Osteoblast (primary cell): ENCODE measurements around the gene TMEM272. TPM values are rescaled to one million over a fixed set of nuclear protein-coding genes. Genes with fewer than 3 reads are reported as not detected.

Experiments
- DNase-seq: peaks from one replicate; pipeline ENCODE4 v3.0.0; 2011; ENCODE audit warnings: low spot score, mixed read lengths; ENCODE audit not compliant: insufficient read length; ENCODE audit errors: missing footprints
- H2AFZ ChIP-seq: 2 replicates; pipeline ENCODE4 v1.6.0; 2011; ENCODE audit warnings: mild to moderate bottlenecking, low read length
- H3K27ac ChIP-seq: 2 replicates; pipeline ENCODE4 v1.5.1; 2011; ENCODE audit warnings: mild to moderate bottlenecking, low read depth, low read length, moderate library complexity
- H3K27me3 ChIP-seq: 2 replicates; pipeline ENCODE4 v1.6.0; 2012; ENCODE audit warnings: mild to moderate bottlenecking, control low read depth, inconsistent platforms, low read length, moderate library complexity; ENCODE audit not compliant: insufficient read depth
- H3K36me3 ChIP-seq: 2 replicates; pipeline ENCODE4 v1.5.1; 2011; ENCODE audit warnings: mild to moderate bottlenecking, low read length, control low read depth, moderate library complexity; ENCODE audit not compliant: insufficient read depth
- H3K4me1 ChIP-seq: 2 replicates; pipeline ENCODE4 v1.5.1; 2011; ENCODE audit warnings: mild to moderate bottlenecking, low read length, control low read depth, moderate library complexity; ENCODE audit not compliant: insufficient read depth
- H3K4me2 ChIP-seq: 2 replicates; pipeline ENCODE4 v1.6.0; 2011; ENCODE audit warnings: mild to moderate bottlenecking, low read length; ENCODE audit not compliant: insufficient read depth
- H3K4me3 ChIP-seq: fragments of 200-600 bp; sonication (generic); 3 replicates; pipeline ENCODE4 v1.5.1; 2012; ENCODE audit warnings: mild to moderate bottlenecking, low read length, inconsistent platforms; ENCODE audit not compliant: insufficient read depth
- H3K79me2 ChIP-seq: 2 replicates; pipeline ENCODE4 v1.6.0; 2012; ENCODE audit warnings: mild to moderate bottlenecking, low read length, control low read depth, inconsistent platforms; ENCODE audit not compliant: insufficient read depth
- H3K9me3 ChIP-seq: 2 replicates; pipeline ENCODE4 v1.5.1; 2011; ENCODE audit warnings: low read depth, low read length, control low read depth
- H4K20me1 ChIP-seq: 2 replicates; pipeline ENCODE4 v1.6.0; 2012; ENCODE audit warnings: mild to moderate bottlenecking, low read length, control low read depth; ENCODE audit not compliant: insufficient read depth
- CTCF ChIP-seq: IDR thresholded peaks from 2 replicates; pipeline ENCODE4 v1.5.1; 2011; ENCODE audit warnings: mild to moderate bottlenecking, low read depth, low read length, moderate library complexity; ENCODE audit errors: extremely low read depth
- total RNA-seq: library from RNA; depleted of rRNA; stranded (reverse); fragments of >200 nt; gene quantifications from 2 replicates; pipeline ENCODE4 v1.2.3, GENCODE V29; 2012

The TMEM272 gene
- total RNA-seq, 1 donor = not detected

- Histone ChIP-seq H3K79me2 (no peaks in the 10 kb centered on the region), H3K4me3 (no peak overlapping the region), H3K36me3 (no peaks in the 10 kb centered on the region), H3K27ac (no peak overlapping the region), H3K27me3 (peaks cover 3% of the 10 kb centered on the region), H3K4me1 (peaks cover 18% of the 10 kb centered on the region), H3K9me3 (no peaks in the 10 kb centered on the region), H3K4me2 (no peak overlapping the region), H2AFZ (no peak overlapping the region), H4K20me1 (no peaks in the 10 kb centered on the region)
- TF ChIP-seq CTCF = peak; percentile 44
- peak; percentile 68 for DNase-seq
These were observed 47.1 kb downstream of the TMEM272 start for GRCh38 chr13:51797664-51798488.

GRCh38 chr13:51796546-51796945 is 48.4 kb downstream of the TMEM272 start:
- Histone ChIP-seq H3K4me1 (peaks cover 6% of the 10 kb centered on the region), H3K27me3 (peaks cover 3% of the 10 kb centered on the region), H3K9me3 (no peaks in the 10 kb centered on the region), H4K20me1 (no peaks in the 10 kb centered on the region), H3K27ac (no peak overlapping the region), H3K4me3 (no peak overlapping the region), H3K36me3 (no peaks in the 10 kb centered on the region), H3K4me2 (no peak overlapping the region), H3K79me2 (no peaks in the 10 kb centered on the region), H2AFZ (no peak overlapping the region)
- DNase-seq = no peak
- no peak for TF ChIP-seq CTCF

- H3K9me3 ChIP-seq = no peaks in the 10 kb centered on the region
- no peaks in the 10 kb centered on the region for H3K79me2 ChIP-seq
- peaks cover 1% of the 10 kb centered on the region for H3K27me3 ChIP-seq
- H3K36me3 ChIP-seq = no peaks in the 10 kb centered on the region
- DNase-seq = no peak
- no peak overlapping the region for H3K4me2 ChIP-seq
- no peak overlapping the region for H3K27ac ChIP-seq
- H3K4me1 ChIP-seq = peaks cover 6% of the 10 kb centered on the region
- no peak overlapping the region for H3K4me3 ChIP-seq
- no peak for TF ChIP-seq CTCF
- no peak overlapping the region for H2AFZ ChIP-seq
- H4K20me1 ChIP-seq = no peaks in the 10 kb centered on the region
These were observed 49.6 kb downstream of the TMEM272 start for GRCh38 chr13:51795419-51795818.

GRCh38 chr13:51794964-51795363 is 50.0 kb downstream of the TMEM272 start:
- Histone ChIP-seq H2AFZ (no peak overlapping the region), H3K27me3 (no peaks in the 10 kb centered on the region), H3K27ac (no peak overlapping the region), H3K4me1 (peaks cover 6% of the 10 kb centered on the region), H3K4me3 (no peak overlapping the region), H3K36me3 (no peaks in the 10 kb centered on the region), H3K4me2 (no peak overlapping the region), H4K20me1 (no peaks in the 10 kb centered on the region), H3K79me2 (no peaks in the 10 kb centered on the region), H3K9me3 (no peaks in the 10 kb centered on the region)
- TF ChIP-seq CTCF = no peak
- peak; percentile 50 for DNase-seq
